ENCODE data around the gene GGT6.

- TF ChIP-seq CTCF (IDR thresholded peaks at IDR 0.05): no peak
- TF ChIP-seq POLR2A (IDR thresholded peaks at IDR 0.05): no peak
Measured at GRCh38 chr17:4530799-4531730, 29.3 kb downstream of the GGT6 start.
